ENCODE data around the gene PNCK. TPM values are rescaled to one million over a fixed set of nuclear protein-coding genes. Genes with fewer than 3 reads are reported as not detected.

Gene PNCK
- total and polyA plus RNA-seq, 12 donors: 0.42 to 6.5 (median 1.2) TPM; not detected in 2

DNA sequence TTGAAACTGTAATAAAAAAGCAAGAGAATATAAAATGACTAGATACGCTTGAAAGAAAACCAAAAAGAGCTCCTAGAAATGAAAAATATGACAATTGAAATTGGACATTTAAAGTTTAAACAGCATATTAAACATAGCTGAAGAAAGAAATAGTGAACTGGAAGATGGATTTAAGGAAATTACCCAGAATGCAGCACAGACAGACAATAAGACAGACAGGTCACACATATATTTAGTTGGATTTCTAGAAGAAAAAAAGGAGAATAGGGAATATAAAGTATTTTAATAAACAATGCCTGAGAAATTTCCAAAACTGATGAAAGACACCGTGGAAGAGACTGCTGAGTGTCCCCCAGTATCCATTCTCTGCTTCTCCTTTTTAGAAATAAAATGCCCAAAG, 20.1 kb downstream of the PNCK start:
- Histone ChIP-seq H3K4me1 (replicated peaks in 1 of 2) (no peaks in the 10 kb centered on the region), H3K9me3 (replicated peaks in 1 of 3) (no peaks in the 10 kb centered on the region), H3K27ac (no peak overlapping the region), H3K27me3 (peaks cover 22% of the 10 kb centered on the region), H3K36me3 (replicated peaks in 1 of 2) (no peaks in the 10 kb centered on the region), H3K4me3 (no peak overlapping the region)
- TF ChIP-seq POLR2A (IDR thresholded peaks at IDR 0.05): no peak
- TF ChIP-seq, protein P1, sequence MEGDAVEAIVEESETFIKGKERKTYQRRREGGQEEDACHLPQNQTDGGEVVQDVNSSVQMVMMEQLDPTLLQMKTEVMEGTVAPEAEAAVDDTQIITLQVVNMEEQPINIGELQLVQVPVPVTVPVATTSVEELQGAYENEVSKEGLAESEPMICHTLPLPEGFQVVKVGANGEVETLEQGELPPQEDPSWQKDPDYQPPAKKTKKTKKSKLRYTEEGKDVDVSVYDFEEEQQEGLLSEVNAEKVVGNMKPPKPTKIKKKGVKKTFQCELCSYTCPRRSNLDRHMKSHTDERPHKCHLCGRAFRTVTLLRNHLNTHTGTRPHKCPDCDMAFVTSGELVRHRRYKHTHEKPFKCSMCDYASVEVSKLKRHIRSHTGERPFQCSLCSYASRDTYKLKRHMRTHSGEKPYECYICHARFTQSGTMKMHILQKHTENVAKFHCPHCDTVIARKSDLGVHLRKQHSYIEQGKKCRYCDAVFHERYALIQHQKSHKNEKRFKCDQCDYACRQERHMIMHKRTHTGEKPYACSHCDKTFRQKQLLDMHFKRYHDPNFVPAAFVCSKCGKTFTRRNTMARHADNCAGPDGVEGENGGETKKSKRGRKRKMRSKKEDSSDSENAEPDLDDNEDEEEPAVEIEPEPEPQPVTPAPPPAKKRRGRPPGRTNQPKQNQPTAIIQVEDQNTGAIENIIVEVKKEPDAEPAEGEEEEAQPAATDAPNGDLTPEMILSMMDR (IDR thresholded peaks at IDR 0.05): no peak
- intact Hi-C loops (cut with DNase I): no loop called here
- WGBS, 4 donors: 88 to 96% (median 91%) methylated on average over 2 of the region's 2 CpGs
- DNase-seq: no peak

DNA sequence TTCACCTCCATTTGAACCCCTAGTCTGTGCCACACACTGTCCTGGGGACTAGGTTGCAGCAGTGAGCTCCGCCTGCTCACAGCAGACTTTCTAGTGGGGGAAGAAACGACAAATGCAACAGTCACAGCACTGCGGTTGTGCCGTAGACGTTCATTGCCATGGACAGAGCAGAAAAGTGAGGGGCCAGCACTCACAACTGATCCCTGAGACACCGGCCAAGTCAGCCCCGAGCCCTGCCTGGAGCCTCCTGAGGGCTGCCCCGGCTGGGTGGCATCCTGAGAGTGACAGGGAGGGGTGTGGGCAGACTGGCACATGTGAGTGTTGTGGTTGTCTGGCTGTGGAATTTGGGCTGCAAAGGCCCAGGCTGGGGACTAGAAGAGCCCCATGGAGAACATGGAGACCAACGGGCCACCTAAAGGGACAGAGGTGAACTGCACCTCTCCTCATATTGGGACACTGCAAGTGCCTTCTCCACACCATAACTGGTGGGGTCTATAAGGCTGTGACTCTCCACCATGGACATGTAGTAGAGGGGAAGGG, 22.0 kb downstream of the PNCK start:
- Histone ChIP-seq H3K4me1 (replicated peaks in 1 of 2) (no peaks in the 10 kb centered on the region), H3K27ac (no peak overlapping the region), H3K9me3 (replicated peaks in 1 of 3) (no peaks in the 10 kb centered on the region), H3K4me3 (no peak overlapping the region), H3K36me3 (replicated peaks in 1 of 2) (no peaks in the 10 kb centered on the region), H3K27me3 (peaks cover 39% of the 10 kb centered on the region)
- 81 to 90% (median 84%) methylated on average over 4 to 9 of the region's 9 CpGs for WGBS, 4 donors
- peak in 3 of 7 donors; percentile 3 to 11 (median 9) for DNase-seq
- intact Hi-C loops (cut with DNase I): no loop called here
- TF ChIP-seq, protein P1 (IDR thresholded peaks at IDR 0.05): no peak
- TF ChIP-seq POLR2A (IDR thresholded peaks at IDR 0.05): no peak

DNA sequence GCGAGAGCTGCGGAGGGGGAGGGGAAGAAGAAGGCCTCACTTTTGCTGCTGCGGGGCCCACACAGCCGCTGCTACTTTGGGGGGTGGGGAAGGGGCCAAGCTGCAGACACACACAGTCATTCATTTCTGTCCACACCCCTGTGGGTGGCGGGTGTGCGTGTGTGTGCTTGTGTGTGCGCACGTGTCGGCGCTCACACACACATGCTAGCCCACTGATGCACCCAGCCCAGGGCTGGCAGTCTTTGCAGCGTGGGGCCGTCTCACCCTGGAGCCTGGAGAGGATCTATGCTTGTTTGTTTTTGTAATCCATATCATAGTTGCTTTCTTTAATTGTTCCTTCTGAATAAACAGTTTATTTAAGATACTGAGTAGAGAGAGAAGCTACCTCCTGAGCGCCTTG, 22.7 kb downstream of the PNCK start:
- no peak overlapping the region for H3K4me3 ChIP-seq
- TF ChIP-seq, protein P1 (IDR thresholded peaks at IDR 0.05): no peak
- TF ChIP-seq POLR2A (IDR thresholded peaks at IDR 0.05): no peak
- H3K27me3 ChIP-seq: peaks cover 39% of the 10 kb centered on the region
- H3K4me1 ChIP-seq (replicated peaks in 1 of 2): no peaks in the 10 kb centered on the region
- no peaks in the 10 kb centered on the region for H3K9me3 ChIP-seq (replicated peaks in 1 of 3)
- no peaks in the 10 kb centered on the region for H3K36me3 ChIP-seq (replicated peaks in 1 of 2)
- peak in 1 of 7 donors; percentile 2 for DNase-seq
- WGBS, 4 donors: 86 to 100% (median 89%) methylated on average over 6 to 13 of the region's 13 CpGs
- intact Hi-C loops (cut with DNase I): no loop called here
- H3K27ac ChIP-seq: no peak overlapping the region

DNA sequence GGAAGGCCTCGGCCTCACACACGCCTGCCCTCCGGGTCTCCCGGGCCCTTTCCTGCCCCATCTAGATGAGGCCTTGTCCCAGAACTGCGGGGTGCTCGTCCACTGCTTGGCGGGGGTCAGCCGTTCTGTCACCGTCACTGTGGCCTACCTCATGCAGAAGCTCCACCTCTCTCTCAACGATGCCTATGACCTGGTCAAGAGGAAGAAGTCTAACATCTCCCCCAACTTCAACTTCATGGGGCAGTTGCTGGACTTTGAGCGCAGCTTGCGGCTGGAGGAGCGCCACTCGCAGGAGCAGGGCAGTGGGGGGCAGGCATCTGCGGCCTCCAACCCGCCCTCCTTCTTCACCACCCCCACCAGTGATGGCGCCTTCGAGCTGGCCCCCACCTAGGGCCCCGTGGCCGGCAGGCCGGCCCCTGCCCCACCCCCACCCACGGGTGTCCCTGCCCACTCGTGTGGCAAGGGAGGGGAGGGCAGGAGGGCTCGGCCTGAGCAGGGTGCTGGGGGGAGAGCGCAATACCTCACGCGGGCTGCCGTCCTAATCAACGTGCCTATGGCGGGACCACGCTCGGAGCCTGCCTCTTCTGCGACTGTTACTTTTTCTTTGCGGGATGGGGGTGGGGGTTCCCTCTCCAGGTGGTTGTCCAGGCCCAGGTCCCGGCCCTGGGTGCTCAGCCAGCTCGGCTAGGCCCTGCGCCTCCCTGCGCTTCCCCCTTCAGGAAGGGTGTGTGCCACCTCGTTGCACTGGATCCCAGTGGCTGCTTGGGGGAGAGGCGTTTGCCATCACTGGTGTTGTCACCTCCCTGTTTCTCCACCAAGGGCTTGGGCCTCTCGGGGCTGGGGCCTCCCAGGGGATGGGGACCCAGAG, 23.5 kb downstream of the PNCK start:
- WGBS, 4 donors: 69 to 81% (median 71%) methylated on average over 2 to 40 of the region's 41 CpGs
- Histone ChIP-seq H3K4me3 (no peak overlapping the region), H3K9me3 (replicated peaks in 1 of 3) (no peaks in the 10 kb centered on the region), H3K27me3 (peaks cover 44% of the 10 kb centered on the region), H3K4me1 (replicated peaks in 1 of 2) (no peaks in the 10 kb centered on the region), H3K36me3 (replicated peaks in 1 of 2) (no peaks in the 10 kb centered on the region), H3K27ac (no peak overlapping the region)
- TF ChIP-seq, protein P1 (IDR thresholded peaks at IDR 0.05): no peak
- no peak for TF ChIP-seq POLR2A (IDR thresholded peaks at IDR 0.05)
- intact Hi-C loops (cut with DNase I): loop anchor here (5.0 to 10.0 kb wide), 2 partner anchors 38 to 95 kb away; no protein-coding TSS in a partner anchor
- peak in 4 of 7 donors; percentile 4 to 8 (median 5) for DNase-seq

All from adrenal gland (tissue), 12 donors.